Globus pallidus (tissue), 1 donor: ENCODE results near the gene IRS2.
"Not testable (repeated sequence)": the region's sequence is repeated elsewhere in the genome, so short reads cannot be mapped to it uniquely, and the experiment has no call there.

Source experiments
- DNase-seq: peaks from one replicate; pipeline ENCODE4 v3.0.0-alpha.2; 2015; ENCODE audit warnings: low spot score

Gene IRS2, protein sequence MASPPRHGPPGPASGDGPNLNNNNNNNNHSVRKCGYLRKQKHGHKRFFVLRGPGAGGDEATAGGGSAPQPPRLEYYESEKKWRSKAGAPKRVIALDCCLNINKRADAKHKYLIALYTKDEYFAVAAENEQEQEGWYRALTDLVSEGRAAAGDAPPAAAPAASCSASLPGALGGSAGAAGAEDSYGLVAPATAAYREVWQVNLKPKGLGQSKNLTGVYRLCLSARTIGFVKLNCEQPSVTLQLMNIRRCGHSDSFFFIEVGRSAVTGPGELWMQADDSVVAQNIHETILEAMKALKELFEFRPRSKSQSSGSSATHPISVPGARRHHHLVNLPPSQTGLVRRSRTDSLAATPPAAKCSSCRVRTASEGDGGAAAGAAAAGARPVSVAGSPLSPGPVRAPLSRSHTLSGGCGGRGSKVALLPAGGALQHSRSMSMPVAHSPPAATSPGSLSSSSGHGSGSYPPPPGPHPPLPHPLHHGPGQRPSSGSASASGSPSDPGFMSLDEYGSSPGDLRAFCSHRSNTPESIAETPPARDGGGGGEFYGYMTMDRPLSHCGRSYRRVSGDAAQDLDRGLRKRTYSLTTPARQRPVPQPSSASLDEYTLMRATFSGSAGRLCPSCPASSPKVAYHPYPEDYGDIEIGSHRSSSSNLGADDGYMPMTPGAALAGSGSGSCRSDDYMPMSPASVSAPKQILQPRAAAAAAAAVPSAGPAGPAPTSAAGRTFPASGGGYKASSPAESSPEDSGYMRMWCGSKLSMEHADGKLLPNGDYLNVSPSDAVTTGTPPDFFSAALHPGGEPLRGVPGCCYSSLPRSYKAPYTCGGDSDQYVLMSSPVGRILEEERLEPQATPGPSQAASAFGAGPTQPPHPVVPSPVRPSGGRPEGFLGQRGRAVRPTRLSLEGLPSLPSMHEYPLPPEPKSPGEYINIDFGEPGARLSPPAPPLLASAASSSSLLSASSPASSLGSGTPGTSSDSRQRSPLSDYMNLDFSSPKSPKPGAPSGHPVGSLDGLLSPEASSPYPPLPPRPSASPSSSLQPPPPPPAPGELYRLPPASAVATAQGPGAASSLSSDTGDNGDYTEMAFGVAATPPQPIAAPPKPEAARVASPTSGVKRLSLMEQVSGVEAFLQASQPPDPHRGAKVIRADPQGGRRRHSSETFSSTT (N-terminal part only)

GRCh38 chr13:109786457-109787134 lies at the start of gene IRS2:
IRS2 (minus strand) TSS chr13:109786583; CDS start chr13:109786053, 530 bp downstream.
- peak; percentile 95 for DNase-seq

DNA sequence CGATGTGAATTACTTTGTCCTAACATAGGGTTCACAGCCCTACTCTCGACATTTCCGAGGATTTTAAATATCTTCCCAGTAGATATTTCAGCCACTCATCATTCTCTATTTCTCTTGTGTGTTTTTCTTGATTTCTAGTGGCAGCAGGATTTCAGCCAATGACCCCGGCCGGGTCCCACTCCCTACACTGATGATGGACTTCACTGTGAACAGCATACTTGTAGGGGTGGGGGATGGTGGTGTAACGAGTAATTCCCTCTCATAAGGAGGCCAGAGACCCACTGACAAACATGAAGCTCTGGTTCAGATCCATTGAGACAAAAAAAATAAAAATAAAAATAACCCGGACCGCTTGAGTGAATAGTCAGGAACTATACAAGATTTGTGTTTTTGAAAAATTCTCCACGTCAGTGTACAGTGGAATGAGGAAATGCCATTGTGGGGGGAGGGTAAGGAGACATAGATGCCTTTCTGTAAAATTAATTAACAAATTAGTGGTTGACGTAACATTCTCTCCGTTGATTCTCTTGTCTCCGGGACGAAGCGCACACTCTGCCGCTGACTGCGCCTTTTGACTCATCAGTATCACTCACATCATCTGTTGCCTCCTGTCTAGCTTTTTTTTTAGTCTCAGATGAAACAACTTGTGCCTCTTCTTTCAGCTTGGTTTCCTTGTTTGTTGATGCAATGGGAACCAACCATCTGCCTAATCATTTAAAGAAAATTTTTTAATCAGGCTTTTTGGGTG lies 48.8 kb upstream of the IRS2 start:
- DNase-seq = no peak

DNA sequence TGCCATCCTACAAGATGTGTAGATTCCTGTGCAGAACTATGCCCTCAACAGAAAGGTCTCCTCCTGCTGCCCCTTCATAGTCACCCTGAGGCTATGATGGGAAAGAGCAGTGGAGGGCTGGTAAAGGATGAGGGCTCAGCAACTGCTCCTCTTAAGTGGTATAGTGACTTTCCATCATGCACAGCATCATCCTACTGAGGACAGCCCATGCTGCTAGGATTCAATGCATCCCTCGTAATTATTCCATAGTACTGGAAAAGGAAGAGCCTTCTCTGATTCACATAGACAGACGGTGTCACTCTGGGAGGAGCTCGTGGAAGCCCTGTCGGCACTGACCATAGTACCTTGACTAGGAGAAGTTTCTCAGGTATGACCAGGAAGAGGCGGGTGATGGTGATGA lies 47.6 kb upstream of the IRS2 start:
- no peak for DNase-seq

DNA sequence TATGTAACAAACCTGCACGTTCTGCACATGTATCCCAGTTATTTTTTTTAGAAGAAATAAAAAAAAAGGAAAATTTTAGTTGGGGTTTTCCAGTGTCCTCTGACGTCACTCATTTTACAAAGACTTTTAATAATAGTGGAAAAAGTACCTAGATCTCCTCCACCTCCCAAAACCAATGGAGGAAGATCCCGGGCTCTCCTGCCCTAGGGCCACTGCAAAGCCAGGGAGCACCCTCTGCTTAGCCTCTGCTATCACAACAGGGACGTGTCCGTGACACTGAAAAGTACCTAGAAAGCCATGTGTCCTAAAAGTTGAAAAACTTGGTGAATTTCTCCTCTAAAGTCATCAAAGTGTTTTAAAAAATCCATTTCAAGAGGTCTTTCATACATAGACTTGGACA lies 46.7 kb upstream of the IRS2 start:
- no peak for DNase-seq

- DNase-seq = not testable (repeated sequence)
Measured at GRCh38 chr13:109828591-109829316, 42.4 kb upstream of the IRS2 start.

DNA sequence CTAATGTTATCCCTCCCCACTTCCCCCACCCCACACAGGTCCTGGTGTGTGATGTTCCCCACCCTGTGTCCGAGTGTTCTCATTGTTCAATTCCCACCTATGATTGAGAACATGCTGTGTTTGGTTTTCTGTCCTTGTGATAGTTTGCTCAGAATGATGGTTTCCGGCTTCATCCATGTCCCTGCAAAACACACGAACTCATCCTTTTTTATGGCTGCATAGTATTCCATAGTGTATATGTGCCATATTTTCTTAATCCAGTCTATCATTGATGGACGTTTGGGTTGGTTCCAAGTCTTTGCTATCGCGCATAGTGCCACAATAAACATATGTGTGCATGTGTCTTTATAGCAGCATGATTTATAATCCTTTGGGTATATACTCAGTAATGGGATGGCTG lies 36.8 kb upstream of the IRS2 start:
- not testable (repeated sequence) for DNase-seq

GRCh38 chr13:109821103-109821502 lies 34.7 kb upstream of the IRS2 start:
- no peak for DNase-seq

GRCh38 chr13:109819874-109820273 lies 33.5 kb upstream of the IRS2 start:
- DNase-seq = no peak

- DNase-seq = no peak
Measured at GRCh38 chr13:109818886-109819285, 32.5 kb upstream of the IRS2 start.

DNA sequence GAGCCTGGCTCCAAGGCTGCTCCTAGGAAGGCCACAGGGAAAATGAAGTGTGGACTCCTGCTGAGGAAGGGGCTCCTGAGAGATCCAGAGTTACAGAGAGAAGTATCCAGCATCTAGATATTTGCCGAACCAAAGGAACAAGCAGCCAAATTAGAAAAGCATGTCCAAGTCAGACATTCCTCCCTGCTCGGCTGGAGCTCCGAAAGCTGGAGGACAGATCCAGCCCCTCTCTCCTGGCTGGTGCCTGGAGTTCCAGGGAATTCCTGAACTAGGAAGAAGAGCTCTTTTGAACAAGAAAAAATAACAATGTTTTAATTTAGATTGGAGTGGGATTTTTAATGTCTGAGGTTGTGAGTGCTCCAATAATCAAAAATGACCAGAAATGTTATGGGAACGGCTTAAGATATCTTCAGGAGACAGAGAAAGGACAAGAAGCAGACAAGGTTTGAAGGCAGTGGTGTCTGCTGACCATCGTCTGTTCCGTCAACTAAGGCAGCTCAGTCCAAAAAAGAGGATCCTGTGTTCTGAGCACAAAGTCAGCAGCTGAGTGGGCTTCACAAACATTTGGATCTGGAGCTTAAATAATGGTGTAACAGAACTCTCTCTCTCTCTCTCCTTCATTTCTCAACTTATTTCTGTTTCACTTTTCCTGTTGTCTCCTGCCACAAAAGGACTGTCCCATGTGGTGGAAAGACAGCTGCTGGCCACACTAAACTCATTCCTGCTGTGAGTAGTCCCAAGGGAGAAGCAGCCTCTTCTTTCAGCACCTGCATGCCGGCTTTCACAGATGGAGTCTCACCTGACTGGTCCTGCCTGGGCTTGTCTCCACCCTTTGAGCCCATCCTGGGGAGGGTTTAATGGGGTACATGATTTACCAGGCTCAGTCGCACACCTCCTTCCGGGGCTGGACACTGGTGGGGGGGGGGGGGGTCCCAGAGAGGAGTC lies 31.5 kb upstream of the IRS2 start:
- DNase-seq = no peak

GRCh38 chr13:109816808-109817203 lies 30.4 kb upstream of the IRS2 start:
- no peak for DNase-seq

- no peak for DNase-seq
Measured at GRCh38 chr13:109816112-109816807, 29.9 kb upstream of the IRS2 start.

GRCh38 chr13:109815651-109816050 lies 29.3 kb upstream of the IRS2 start:
- no peak for DNase-seq

DNA sequence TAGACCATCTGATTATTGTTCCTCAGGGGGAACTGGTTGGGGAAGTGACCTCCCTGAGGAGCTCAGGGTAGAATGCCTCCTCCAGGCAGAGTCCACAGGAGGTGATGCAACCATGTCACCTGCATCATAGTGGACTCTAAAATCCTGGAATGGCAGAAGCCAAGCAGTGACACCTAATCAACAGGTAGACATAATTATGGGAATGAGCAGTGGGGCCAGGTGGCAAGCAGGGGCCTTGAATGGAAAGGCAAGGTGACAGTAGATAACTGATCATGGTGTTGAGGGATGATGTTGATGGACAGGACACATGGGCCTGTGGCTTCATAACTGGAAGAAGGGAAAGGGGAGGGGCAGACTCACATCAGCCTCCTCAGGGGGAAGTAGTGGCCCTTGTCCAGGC lies 27.3 kb upstream of the IRS2 start:
- DNase-seq = no peak

DNA sequence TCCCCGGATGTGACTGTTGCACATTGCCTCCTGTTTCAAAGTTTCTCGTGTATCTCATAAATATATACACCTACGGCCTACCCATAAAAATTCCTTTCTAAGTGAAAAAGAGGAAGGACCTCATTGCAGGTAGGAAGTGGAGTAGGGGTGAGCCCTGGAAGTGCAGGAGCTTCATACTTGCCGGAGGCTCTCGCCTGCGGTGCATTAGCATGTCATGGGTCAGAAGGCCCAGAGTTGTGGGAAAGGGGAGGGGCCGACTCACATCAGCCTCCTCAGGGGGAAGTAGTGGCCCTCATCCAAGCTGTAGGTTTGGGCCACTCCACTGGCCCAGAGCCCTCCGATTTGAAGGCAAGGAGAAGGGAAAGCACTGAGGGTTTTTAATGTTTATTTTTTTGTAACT lies 26.0 kb upstream of the IRS2 start:
- no peak for DNase-seq

GRCh38 chr13:109810761-109811510 lies 24.6 kb upstream of the IRS2 start:
- DNase-seq = no peak

DNA sequence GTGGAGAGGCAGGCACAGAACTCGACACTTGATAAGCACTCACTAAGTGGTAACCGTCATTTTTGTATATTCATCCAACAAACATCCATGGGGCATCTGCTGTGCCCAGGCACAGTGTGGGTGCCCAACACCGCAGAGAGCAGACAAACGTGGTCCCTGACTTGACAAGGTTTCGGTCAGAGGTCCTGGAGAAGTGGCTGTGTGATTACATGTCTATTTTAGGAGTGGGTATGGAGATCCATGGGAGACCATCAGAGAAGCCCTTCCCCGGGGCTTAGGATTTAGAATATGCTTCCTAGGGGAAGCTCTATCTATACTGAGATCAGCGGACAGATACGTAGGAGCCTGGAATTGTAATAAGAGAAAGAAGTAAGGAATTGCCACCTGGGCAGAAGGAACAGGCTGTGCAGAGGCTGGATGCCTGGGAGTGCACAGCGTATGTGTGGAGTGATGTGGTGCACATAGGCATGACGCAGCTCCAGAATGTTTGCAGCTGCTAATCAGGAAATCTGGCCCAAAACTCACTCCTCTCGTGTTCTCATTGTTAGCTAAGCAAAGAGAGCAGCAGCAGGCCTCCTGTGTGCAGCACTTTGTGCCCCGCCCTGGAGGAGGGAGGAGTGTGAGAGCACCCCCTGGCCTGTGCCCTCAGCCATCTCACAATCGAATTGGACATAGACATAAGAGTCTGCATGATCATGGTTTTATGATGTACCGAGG lies 23.0 kb upstream of the IRS2 start:
- DNase-seq = no peak
